ENCODE measurements around the gene ZIC5. TPM values are rescaled to one million over a fixed set of nuclear protein-coding genes. Genes with fewer than 3 reads are reported as not detected.

The ZIC5 gene
- total and polyA plus RNA-seq, 2 of the 4 experiments (the other 2 are of a cell fraction), result not detected

DNA sequence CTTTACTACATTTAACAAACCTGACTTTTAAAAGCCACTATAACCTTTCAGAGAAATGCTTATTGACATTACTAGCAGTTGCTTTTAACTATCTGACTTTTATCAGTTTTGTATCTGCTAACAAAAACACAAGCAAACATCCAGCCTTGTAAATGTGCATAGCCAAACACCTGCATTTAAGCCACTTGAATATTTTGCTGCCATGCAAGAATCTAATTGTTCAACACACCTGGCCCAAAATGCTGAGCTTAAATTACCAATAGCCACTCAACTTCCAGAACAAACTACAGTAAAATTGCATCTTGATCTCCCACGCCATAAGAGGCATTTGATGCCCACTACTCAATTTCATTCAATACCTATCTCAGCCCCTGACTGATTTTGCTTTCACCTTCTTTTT is 9.3 kb downstream of the ZIC5 start:
- Histone ChIP-seq H3K4ac (ENCODE audit: low read depth, low read length) (no peak overlapping the region), H3K14ac (replicated peaks; ENCODE audit: low read depth, low read length) (no peak overlapping the region), H2BK120ac (ENCODE audit: low read depth, low read length) (no peak overlapping the region), H4K20me1 (ENCODE audit: insufficient read depth, low read length) (no peaks in the 10 kb centered on the region), H3K4me1 (ENCODE audit: control insufficient read depth, insufficient read depth, low read length) (no peaks in the 10 kb centered on the region), H3K4me3 (ENCODE audit: insufficient read depth, low read depth, low read length) (no peak overlapping the region), H4K5ac (ENCODE audit: low read depth, low read length) (no peak overlapping the region), H3K36me3 (ENCODE audit: control insufficient read depth, insufficient read depth, low read length) (no peaks in the 10 kb centered on the region), H4K8ac (ENCODE audit: low read depth in 2 of 2, low read length in 2 of 2) (no peak overlapping the region), H3K27ac (ENCODE audit: insufficient read depth, low read length) (no peak overlapping the region), H3K56ac (ENCODE audit: extremely low read depth, insufficient read depth, low read length) (no peak overlapping the region), H3K4me2 (ENCODE audit: low read depth, low read length) (no peak overlapping the region), H3K9me3 (ENCODE audit: control insufficient read depth, insufficient read depth, low read length) (peaks cover 12% of the 10 kb centered on the region; the same call in 1 of the 2 replicates), H3K9ac (ENCODE audit: low read depth, low read length) (no peak overlapping the region), H3K27me3 (ENCODE audit: control insufficient read depth, insufficient read depth, low read length) (peaks cover 78% of the 10 kb centered on the region), H3K9me1 (ENCODE audit: insufficient read depth, low read length) (no peaks in the 10 kb centered on the region), H2AFZ (replicated peaks; ENCODE audit: low read length, poor library complexity) (no peak overlapping the region), H2BK5ac (ENCODE audit: low read depth, low read length, poor library complexity, severe bottlenecking) (no peak overlapping the region), H3K79me1 (ENCODE audit: low read depth in 1 of 2, low read length in 2 of 2) (no peaks in the 10 kb centered on the region), H3K18ac (ENCODE audit: low read depth, low read length) (no peak overlapping the region), H3K23ac (ENCODE audit: low read depth, low read length) (no peak overlapping the region), H2AK5ac (ENCODE audit: low read depth, low read length) (no peak overlapping the region), H2BK15ac (ENCODE audit: low read depth, low read length) (no peak overlapping the region), H4K91ac (ENCODE audit: insufficient read depth, low read depth, low read length) (no peak overlapping the region), H2BK20ac (ENCODE audit: low read depth, low read length) (no peak overlapping the region), H2AK9ac (replicated peaks; ENCODE audit: low read depth, low read length, poor library complexity) (no peak overlapping the region)
- no CpG with 5 or more reads among the region's 1 CpG for WGBS, 2 experiments (ENCODE audit: extremely low coverage in 2 of 2, insufficient read length in 1 of 2)
- DNase-seq (no peak), ATAC-seq (ENCODE audit: low read depth) (no peak)
- no TSS peak for BruUV-seq (replicated peaks)
- intact Hi-C loops (cut with micrococcal nuclease), result no loop called here
- TF ChIP-seq RCOR1 (IDR thresholded peaks at IDR 0.05; ENCODE audit: insufficient replicate concordance, low read length) (no peak), MAZ (IDR thresholded peaks at IDR 0.05; ENCODE audit: borderline replicate concordance, low read depth, low read length) (no peak), RFX5 (IDR thresholded peaks at IDR 0.05; ENCODE audit: low read depth, low read length) (no peak), FOS (IDR thresholded peaks at IDR 0.05; ENCODE audit: low read depth, low read length) (no peak), SMC3 (IDR thresholded peaks at IDR 0.05; ENCODE audit: low read depth, low read length) (no peak), POLR2A (IDR thresholded peaks at IDR 0.05; ENCODE audit: low read depth, low read length) (no peak), MAFK (IDR thresholded peaks at IDR 0.05; ENCODE audit: low read depth, low read length) (no peak), NFE2L2 (IDR thresholded peaks at IDR 0.05; ENCODE audit: low read depth, low read length) (no peak), BHLHE40 (IDR thresholded peaks at IDR 0.05; ENCODE audit: low read depth, low read length) (no peak), RAD21 (IDR thresholded peaks at IDR 0.05; ENCODE audit: low read length) (no peak)
- TF ChIP-seq, protein P1, sequence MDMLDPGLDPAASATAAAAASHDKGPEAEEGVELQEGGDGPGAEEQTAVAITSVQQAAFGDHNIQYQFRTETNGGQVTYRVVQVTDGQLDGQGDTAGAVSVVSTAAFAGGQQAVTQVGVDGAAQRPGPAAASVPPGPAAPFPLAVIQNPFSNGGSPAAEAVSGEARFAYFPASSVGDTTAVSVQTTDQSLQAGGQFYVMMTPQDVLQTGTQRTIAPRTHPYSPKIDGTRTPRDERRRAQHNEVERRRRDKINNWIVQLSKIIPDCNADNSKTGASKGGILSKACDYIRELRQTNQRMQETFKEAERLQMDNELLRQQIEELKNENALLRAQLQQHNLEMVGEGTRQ (IDR thresholded peaks at IDR 0.05; ENCODE audit: low read depth, low read length), result no peak
- TF ChIP-seq, protein P2, sequence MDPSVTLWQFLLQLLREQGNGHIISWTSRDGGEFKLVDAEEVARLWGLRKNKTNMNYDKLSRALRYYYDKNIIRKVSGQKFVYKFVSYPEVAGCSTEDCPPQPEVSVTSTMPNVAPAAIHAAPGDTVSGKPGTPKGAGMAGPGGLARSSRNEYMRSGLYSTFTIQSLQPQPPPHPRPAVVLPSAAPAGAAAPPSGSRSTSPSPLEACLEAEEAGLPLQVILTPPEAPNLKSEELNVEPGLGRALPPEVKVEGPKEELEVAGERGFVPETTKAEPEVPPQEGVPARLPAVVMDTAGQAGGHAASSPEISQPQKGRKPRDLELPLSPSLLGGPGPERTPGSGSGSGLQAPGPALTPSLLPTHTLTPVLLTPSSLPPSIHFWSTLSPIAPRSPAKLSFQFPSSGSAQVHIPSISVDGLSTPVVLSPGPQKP (IDR thresholded peaks at IDR 0.05; ENCODE audit: borderline replicate concordance, low read depth, low read length), result no peak
- ChIA-PET CTCF (no interaction called here), POLR2A (ENCODE audit: unreplicated experiment) (no interaction called here)
- dilution Hi-C loops (cut with HindIII; ENCODE audit: low sequenced_read_pairs, unreplicated experiment), result no loop called here
- in situ Hi-C loops (cut with MboI; ENCODE audit: low sequenced_read_pairs), result no loop called here
